GM12892 (cell line): ENCODE results near the gene TBC1D22A.

Experiments used
- DNase-seq: peaks from one replicate; pipeline ENCODE4 v3.0.0; 2011; ENCODE audit not compliant: insufficient read length
- FAIRE-seq: peaks from 2 replicates; lab custom pipeline; 2011; peaks lifted over from hg19 to GRCh38; lab: Jason Lieb, UNC
- POLR2A ChIP-seq: IDR thresholded peaks from 2 replicates; pipeline ENCODE4 v1.6.1; 2011; ENCODE audit warnings: low read depth, low read length, control low read depth
- POLR2AphosphoS5 ChIP-seq: IDR thresholded peaks from 2 replicates; pipeline ENCODE4 v1.6.1; 2011; ENCODE audit warnings: low read depth, low read length, control low read depth
- TAF1 ChIP-seq: IDR thresholded peaks from 2 replicates; pipeline ENCODE4 v1.6.1; 2011; ENCODE audit warnings: low read depth, mild to moderate bottlenecking, control low read depth, low read length, borderline replicate concordance

TBC1D22A gene

DNA sequence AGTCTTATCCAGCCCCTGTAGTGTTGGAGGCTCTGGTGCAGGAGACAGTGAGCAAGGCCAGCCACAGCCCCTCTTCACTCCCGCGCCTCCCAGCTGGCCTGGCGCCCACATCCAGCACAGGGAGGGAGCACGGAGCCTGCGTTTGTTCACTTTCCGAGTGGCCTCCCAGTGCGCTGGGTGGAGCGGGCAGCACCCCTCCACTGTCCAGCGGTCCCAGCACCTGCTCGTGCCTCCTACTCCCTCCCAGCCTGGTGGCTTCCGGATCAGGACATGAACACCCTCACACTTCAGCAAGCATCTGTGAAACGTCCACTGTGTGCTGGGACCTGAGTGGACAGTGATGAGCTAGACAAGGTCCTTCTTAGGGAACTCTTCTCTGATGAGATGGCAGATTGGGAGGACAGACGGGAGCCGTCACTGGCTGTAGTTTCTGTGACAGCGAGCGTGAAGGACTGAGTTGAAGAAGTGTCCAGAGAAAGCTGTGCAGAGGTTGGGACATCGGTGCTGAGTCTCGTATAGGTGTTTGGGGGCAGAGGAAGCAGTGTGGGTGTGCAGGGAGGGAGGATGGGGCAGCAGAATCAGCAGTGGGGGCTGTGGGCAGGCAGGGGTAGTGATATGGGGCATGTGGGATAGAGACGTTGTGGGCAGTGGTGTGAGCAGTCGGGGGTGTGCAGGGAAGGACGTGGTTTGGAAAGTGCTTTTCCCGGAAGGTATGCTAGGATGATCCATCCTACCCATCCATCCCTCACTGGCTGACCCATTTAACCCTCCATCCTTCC is 256.8 kb downstream of the TBC1D22A start:
- DNase-seq (no peak), FAIRE-seq (no peak)
- TF ChIP-seq POLR2A (no peak), TAF1 (no peak), POLR2AphosphoS5 (no peak)

DNA sequence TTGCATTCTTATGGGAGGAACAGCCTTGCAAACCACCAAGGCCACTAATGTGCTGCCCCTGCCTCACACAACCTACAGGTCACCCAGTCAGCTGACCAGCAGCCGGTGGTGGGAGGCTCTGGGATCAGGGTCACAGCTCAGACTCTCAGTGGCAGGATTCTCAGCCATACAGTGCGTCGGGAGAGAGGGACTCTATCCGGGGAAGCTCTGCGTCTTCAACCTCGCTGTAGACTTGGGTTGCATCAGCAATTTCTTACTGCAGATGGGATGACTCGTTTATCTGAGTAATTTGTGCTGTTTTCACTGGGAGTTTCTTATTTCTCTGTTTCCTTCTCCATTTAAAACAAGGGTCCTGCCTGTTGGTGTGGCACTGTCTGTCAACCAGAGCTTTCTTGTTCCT is 257.7 kb downstream of the TBC1D22A start:
- DNase-seq (no peak), FAIRE-seq (no peak)
- TF ChIP-seq TAF1, result no peak
- no peak for TF ChIP-seq POLR2AphosphoS5
- no peak for TF ChIP-seq POLR2A

DNA sequence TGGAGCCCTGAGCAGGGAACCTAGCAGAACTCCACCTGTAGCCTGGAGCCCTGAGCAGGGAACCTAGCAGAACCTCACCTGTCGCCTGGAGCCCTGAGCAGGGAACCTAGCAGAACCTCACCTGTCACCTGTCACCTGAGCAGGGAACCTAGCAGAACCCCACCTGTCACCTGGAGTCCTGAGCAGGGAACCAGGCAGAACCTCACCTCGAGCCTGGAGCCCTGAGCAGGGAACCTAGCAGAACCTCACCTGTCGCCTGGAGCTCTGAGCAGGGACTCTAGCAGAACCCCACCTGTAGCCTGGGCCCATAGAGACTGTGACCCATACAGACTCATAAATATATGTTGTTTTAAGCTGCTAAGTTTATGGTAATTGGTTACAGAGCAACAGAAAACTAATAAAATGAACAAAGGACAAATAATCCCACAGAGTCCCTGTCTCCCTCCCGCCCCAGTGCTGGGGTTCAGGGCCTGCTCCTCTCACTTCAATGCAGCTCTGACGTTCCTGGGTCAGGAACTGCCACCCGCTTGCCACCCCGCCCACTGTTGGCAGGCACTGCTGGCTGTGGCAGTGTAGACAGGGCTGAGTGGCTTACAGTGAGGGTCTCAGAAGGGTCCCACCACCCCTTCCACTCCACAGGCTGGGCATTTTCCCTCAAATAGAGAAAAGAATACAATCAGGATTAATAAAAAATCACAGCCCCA is 259.1 kb downstream of the TBC1D22A start:
- FAIRE-seq (no peak), DNase-seq (no peak)
- TF ChIP-seq POLR2A, result no peak
- no peak for TF ChIP-seq POLR2AphosphoS5
- TF ChIP-seq TAF1, result no peak

DNA sequence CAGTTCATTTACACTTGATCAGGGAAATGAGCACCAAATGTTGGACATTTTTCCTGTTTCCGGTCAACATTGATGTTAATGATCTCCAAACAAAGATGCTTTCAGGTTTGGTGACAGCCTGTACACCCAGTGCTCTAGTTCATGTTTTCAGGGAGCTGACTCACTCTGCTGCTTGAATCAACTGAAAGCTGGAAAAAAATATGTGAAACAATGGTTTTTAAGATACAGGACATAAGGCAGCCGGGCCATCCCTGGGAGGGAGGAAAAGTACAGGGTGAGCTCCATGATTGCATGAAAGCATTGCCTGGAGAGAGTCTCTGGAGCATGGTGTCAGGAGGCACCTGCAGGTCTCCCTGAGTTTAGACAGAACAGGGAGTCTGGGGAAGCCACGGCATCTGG is 259.6 kb downstream of the TBC1D22A start:
- TF ChIP-seq TAF1 (no peak), POLR2A (no peak), POLR2AphosphoS5 (no peak)
- DNase-seq (no peak), FAIRE-seq (no peak)

DNA sequence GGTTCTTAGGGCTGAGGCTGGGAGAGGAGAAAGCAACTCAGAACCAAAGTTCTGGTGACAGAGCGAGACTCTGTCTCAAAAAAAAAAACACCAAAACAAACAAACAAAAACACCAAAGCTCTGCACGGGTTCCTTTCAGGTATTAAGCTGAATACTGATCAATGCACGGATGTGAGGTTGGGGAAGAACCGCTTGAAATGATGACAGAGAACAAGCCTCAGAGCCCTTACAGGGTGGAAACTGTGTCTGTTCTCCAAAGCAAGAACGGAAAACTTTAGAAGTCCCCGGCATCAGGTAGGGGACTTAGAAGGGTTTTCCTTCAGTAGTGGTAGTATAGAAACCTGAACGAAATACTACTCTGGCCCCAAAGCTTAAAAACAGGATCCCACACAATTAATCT is 260.0 kb downstream of the TBC1D22A start:
- DNase-seq (no peak), FAIRE-seq (no peak)
- TF ChIP-seq POLR2A, result no peak
- no peak for TF ChIP-seq TAF1
- no peak for TF ChIP-seq POLR2AphosphoS5

DNA sequence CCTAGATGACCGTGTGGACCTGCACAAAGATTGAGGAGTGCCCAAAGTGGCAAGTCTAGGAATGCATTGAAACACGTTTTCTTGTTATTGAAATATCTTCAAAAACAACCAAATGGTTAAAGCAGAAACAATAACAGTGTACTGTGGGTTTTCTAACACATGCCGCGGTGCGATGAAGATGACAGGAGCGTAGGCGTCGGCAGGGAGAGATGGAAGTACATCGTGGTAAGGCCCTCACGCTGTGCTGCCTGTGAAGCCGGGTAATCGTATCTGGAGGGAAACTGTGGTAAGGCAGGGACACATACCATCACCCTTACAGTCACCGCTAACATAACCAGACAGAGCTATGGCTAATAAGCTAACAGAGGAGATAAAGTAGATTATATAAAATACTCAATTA is 261.4 kb downstream of the TBC1D22A start:
- DNase-seq, result no peak
- no peak for TF ChIP-seq TAF1
- TF ChIP-seq POLR2A, result no peak
- no peak for TF ChIP-seq POLR2AphosphoS5
- FAIRE-seq, result no peak

DNA sequence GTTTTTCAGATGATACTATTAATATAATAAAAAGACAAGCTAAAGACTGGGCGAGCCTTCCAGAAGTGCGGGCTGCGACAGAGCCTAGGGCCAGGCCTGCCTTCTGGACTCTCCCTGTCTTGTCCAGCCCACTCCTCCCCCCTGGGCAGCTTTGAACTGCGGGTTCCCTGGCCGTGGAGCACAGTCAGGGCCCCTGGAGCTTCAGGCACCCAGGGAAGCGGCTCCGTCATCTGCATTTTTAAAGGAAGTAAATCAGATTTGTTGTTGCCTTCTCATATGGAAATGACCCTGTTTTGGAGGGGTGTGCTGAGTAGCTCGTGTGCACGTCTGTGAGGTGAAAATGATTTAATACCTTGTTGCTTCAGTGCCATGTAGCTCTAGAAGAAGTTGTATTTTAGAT is 265.3 kb downstream of the TBC1D22A start:
- DNase-seq, result no peak
- no peak for TF ChIP-seq TAF1
- FAIRE-seq, result no peak

DNA sequence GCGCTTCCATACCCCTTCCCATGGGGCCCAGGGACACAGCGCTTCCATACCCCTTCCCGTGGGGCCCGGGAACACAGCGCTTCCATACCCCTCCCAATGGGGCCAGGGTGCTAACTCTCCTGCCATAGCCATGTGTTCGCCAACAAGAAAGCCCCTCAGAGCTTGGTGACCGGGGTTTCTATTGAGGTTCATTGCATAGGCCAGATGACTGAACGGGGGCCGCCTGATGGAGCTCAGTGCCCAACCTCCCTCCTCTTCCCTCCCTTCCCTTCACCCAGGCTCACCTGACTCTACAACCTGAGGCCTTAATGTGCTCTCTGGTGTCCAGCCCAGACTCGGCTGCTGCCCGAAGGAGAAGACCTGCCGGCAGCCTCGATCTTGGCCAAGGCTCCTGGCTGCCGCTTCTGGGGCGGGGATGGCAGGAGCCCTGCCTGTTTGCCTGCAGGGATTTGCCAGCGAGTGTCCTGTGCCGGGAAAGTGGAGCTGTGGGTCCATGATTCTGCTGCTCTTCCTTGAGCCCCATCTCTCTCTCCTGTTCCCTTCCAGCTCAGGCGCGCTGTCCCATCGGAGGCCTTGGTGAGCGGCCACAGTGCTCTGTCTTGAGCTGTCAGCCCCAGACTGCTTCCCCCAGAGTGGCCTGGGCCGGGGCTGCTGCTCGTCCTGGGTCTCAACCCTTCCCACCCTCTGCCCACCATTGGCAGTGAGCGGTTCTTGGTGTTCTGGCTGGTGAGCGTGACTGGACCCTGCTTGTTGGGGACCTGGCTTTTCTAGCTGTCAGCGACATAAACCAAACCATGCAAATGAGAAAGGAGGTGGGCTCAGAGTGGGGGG is 267.0 kb downstream of the TBC1D22A start:
- DNase-seq (no peak), FAIRE-seq (no peak)
- no peak for TF ChIP-seq TAF1
- no peak for TF ChIP-seq POLR2AphosphoS5
- TF ChIP-seq POLR2A, result no peak

DNA sequence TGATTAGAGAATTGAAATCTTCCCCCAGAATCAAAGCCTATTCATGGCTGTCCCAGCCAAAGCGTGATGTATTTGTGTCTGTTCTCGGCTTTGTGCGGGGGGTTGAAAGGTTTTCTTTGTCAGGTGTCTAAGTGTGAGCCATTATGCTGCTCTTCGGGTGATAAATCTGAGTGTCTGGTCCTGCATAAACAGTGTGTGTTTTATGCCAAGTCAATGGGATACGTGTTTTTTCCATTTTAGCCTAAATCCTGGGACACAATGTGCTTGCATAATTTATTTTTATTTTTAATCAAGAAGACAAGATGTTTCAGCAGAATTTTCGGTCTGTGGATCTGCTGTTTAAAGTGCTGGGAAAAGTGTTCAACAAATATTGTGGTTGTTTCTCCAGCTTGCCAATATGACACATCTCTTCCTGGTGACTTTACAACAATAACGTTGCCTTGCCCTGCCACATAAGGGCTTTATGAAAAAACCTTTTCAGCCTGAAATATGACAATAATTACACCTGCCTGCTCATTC is 267.8 kb downstream of the TBC1D22A start:
- FAIRE-seq (no peak), DNase-seq (no peak)
- TF ChIP-seq POLR2A (no peak), TAF1 (no peak), POLR2AphosphoS5 (no peak)

DNA sequence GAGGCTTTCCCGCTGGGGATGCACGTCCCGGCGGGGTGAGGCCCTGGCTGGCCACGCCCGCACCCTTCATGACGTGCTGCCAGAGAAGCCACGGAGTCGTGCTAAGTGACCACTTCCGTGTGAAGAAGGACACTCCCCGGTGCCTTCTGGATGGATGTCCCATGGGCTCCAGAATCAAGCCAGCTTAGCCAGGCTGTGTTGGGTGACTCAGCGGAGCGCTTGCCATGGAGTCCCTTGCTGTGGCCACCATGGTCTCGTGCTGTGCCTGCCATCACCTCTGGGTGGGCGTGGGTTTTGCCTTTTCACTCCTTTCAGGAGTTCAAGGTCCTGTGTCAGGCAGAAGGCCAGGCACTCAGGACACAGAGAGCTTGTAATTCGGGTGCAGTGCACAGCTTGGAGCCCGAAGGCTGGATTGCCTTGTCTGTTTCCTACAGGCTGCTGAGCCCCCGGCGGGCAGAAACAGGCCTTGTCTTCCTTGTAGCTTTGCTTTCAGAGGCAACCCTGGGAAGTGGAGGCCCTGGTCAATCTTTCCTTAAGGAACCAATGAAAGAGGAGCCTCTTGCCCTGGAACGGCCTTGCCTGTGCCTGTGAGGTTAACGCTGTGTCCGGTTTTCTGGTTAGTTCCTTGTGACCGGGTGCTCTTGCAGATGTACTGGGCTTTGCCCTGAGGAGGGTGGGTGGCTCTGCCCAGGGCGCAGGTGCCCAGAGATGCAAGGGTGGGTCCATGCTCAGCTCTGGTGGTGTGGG is 268.6 kb downstream of the TBC1D22A start:
- FAIRE-seq, result no peak
- no peak for DNase-seq
- no peak for TF ChIP-seq POLR2AphosphoS5
- no peak for TF ChIP-seq TAF1
- no peak for TF ChIP-seq POLR2A

DNA sequence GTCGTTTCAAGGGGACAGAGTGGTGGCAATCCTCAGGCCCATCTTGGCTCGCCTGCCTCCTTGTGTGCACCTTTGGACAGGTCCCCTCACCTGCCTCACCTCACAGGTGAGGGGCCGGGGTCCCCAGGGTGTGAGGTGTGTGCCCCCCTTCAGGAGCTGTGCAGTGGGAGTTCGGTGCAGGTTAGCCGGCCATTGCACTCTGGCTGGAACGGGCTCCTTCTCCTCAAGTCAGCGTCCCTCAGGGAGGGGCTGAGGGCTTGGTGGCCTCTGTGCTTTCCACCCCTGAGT is 269.1 kb downstream of the TBC1D22A start:
- TF ChIP-seq POLR2A, result no peak
- TF ChIP-seq TAF1, result no peak
- no peak for TF ChIP-seq POLR2AphosphoS5
- FAIRE-seq (no peak), DNase-seq (no peak)
